Vagina (tissue), 2 donors: ENCODE results near the gene IFT80.

ENCODE experiments used
- CTCF ChIP-seq, 3 experiments: fragments of 450-650 bp in 2 of 3; fragments of 200-600 bp in 1 of 3; sonication (generic) in 1 of 3; IDR thresholded peaks; one replicate each; pipeline ENCODE4 v1.5.1; 2017 to 2019; ENCODE audit warnings: antibody characterized with exemption in 3 of 3, mild to moderate bottlenecking in 2 of 3, moderate library complexity in 2 of 3
- POLR2A ChIP-seq, 2 donors: fragments of 450-650 bp; IDR thresholded peaks; one replicate each; pipeline ENCODE4 v1.6.1; 2017; ENCODE audit warnings: antibody characterized with exemption in 2 of 2, mild to moderate bottlenecking in 2 of 2, moderate library complexity in 2 of 2

- TF ChIP-seq CTCF (IDR thresholded peaks at IDR 0.05), result no peak
- TF ChIP-seq POLR2A (IDR thresholded peaks at IDR 0.05), result no peak
Observed at GRCh38 chr3:160227419-160227818, 171.6 kb downstream of the IFT80 start.
